PFSK-1 (cell line): ENCODE measurements around the gene PHLPP1.

Experiments
- POLR2AphosphoS5 ChIP-seq: IDR thresholded peaks from 2 replicates; pipeline ENCODE4 v1.6.1; 2012; ENCODE audit warnings: low read depth, mild to moderate bottlenecking, control low read depth, low read length, moderate library complexity
- TAF1 ChIP-seq: IDR thresholded peaks from 2 replicates; pipeline ENCODE4 v1.6.1; 2012; ENCODE audit warnings: low read length, control low read depth, borderline replicate concordance; ENCODE audit not compliant: insufficient read depth
- TF ChIP-seq, protein P1 (sequence below), 2 experiments: IDR thresholded peaks; 2 replicates each; pipeline versions ENCODE4 v1.6.1 to v1.8.0; 2011 to 2012; ENCODE audit warnings: low read depth in 2 of 2, low read length in 2 of 2, control low read depth in 1 of 2, inconsistent platforms in 1 of 2, mild to moderate bottlenecking in 1 of 2, moderate library complexity in 1 of 2; ENCODE audit not compliant: insufficient read depth in 1 of 2

DNA sequence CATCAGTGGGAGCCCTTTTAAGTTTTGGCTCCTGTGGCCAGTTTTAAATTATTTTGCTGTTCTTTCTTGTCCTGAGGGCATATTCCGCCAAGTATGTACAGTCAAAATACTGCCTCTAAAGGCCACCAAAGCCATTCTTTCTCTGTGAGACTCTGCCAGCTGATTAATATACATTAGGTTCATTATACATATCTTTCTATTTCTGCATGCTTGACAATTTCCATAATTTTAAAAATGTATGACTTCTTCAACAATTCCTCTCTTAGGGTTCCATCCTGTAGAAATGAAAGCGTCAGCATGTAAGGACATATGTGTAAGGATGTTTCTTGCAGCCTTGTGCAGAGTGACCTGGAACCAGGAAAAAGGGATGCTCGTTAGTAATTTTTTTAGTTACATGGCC, 291.9 kb downstream of the PHLPP1 start:
- TF ChIP-seq POLR2AphosphoS5 (no peak), TAF1 (no peak)
- TF ChIP-seq, protein P1, sequence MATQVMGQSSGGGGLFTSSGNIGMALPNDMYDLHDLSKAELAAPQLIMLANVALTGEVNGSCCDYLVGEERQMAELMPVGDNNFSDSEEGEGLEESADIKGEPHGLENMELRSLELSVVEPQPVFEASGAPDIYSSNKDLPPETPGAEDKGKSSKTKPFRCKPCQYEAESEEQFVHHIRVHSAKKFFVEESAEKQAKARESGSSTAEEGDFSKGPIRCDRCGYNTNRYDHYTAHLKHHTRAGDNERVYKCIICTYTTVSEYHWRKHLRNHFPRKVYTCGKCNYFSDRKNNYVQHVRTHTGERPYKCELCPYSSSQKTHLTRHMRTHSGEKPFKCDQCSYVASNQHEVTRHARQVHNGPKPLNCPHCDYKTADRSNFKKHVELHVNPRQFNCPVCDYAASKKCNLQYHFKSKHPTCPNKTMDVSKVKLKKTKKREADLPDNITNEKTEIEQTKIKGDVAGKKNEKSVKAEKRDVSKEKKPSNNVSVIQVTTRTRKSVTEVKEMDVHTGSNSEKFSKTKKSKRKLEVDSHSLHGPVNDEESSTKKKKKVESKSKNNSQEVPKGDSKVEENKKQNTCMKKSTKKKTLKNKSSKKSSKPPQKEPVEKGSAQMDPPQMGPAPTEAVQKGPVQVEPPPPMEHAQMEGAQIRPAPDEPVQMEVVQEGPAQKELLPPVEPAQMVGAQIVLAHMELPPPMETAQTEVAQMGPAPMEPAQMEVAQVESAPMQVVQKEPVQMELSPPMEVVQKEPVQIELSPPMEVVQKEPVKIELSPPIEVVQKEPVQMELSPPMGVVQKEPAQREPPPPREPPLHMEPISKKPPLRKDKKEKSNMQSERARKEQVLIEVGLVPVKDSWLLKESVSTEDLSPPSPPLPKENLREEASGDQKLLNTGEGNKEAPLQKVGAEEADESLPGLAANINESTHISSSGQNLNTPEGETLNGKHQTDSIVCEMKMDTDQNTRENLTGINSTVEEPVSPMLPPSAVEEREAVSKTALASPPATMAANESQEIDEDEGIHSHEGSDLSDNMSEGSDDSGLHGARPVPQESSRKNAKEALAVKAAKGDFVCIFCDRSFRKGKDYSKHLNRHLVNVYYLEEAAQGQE (IDR thresholded peaks at IDR 0.05; ENCODE audit: insufficient read depth in 1 of 2, low read depth in 2 of 2, low read length in 2 of 2) = no peak
